Uterus (tissue), 2 donors: ENCODE measurements around the gene GALNT9.

Source experiments
- CTCF ChIP-seq, 4 experiments: fragments of 200-600 bp in 2 of 4; fragments of 450-650 bp in 2 of 4; sonication (generic) in 2 of 4; IDR thresholded peaks; one replicate each; pipeline ENCODE4 v1.5.1; 2016 to 2019; ENCODE audit warnings: antibody characterized with exemption in 4 of 4, mild to moderate bottlenecking in 2 of 4, moderate library complexity in 1 of 4
- POLR2A ChIP-seq, 2 donors: fragments of 450-650 bp; IDR thresholded peaks; one replicate each; pipeline ENCODE4 v1.6.1; 2016; ENCODE audit warnings: antibody characterized with exemption in 2 of 2, mild to moderate bottlenecking in 1 of 2, moderate library complexity in 1 of 2

- TF ChIP-seq CTCF (IDR thresholded peaks at IDR 0.05) = no peak
- TF ChIP-seq POLR2A (IDR thresholded peaks at IDR 0.05) = no peak
Measured at GRCh38 chr12:132337557-132337956, 8.2 kb upstream of the GALNT9 start.
